OCI-LY3 (cell line): ENCODE results near the gene RPL41.

ENCODE experiments used
- H2AFZ ChIP-seq: fragments of 200-600, 300-600 bp; shearing (Covaris generic); 2 replicates; pipeline ENCODE4 v1.6.0; 2014; ENCODE audit warnings: antibody characterized with exemption, low read depth, low read length
- H3K27ac ChIP-seq: fragments of 200-600, 300-600 bp; sonication (generic); 2 replicates; pipeline ENCODE4 v1.5.1; 2014; ENCODE audit warnings: mild to moderate bottlenecking, low read length, moderate library complexity, mixed read lengths
- H3K27me3 ChIP-seq: fragments of 200-600, 300-600 bp; sonication (generic); 2 replicates; pipeline ENCODE4 v1.6.1; 2014; ENCODE audit warnings: low read depth, low read length, mixed read lengths
- H3K36me3 ChIP-seq: fragments of 200-600, 300-600 bp; sonication (generic); replicated peaks from 2 replicates; pipeline ENCODE3; 2014; ENCODE audit warnings: low read depth, low read length, mixed read lengths
- H3K4me1 ChIP-seq: fragments of 300-600, 200-600 bp; sonication (generic); 2 replicates; pipeline ENCODE4 v1.6.1; 2014; ENCODE audit warnings: low read length, mixed read lengths
- H3K4me2 ChIP-seq: fragments of 200-600, 300-600 bp; sonication (generic); 2 replicates; pipeline ENCODE4 v1.6.1; 2014; ENCODE audit warnings: low read length, mixed read lengths
- H3K4me3 ChIP-seq: fragments of 300-600, 200-600 bp; sonication (generic); 2 replicates; pipeline ENCODE4 v1.5.1; 2014; ENCODE audit warnings: antibody characterized with exemption, mild to moderate bottlenecking, low read length, moderate library complexity
- H3K79me2 ChIP-seq: fragments of 300-600, 200-600 bp; shearing (Covaris generic); 2 replicates; pipeline ENCODE4 v1.6.1; 2014; ENCODE audit warnings: mild to moderate bottlenecking, low read length, mixed read lengths
- H3K9ac ChIP-seq: fragments of 300-600, 200-600 bp; shearing (Covaris generic); 2 replicates; pipeline ENCODE4 v1.6.0; 2014; ENCODE audit warnings: mild to moderate bottlenecking, low read length, moderate library complexity
- H3K9me3 ChIP-seq: fragments of 200-600, 300-600 bp; shearing (Covaris generic); 2 replicates; pipeline ENCODE4 v1.6.1; 2014; ENCODE audit warnings: low read length, mixed read lengths; ENCODE audit not compliant: insufficient read depth
- H4K20me1 ChIP-seq: fragments of 200-600, 300-600 bp; sonication (generic); 2 replicates; pipeline ENCODE4 v1.6.1; 2016; ENCODE audit warnings: low read length, mixed read lengths; ENCODE audit not compliant: insufficient read depth
- EZH2phosphoT487 ChIP-seq: fragments of 200-600 bp; shearing (Covaris generic); IDR thresholded peaks from 2 replicates; pipeline ENCODE4 v1.6.1; 2018; ENCODE audit warnings: antibody characterized with exemption, mixed run types, low read depth
- TF ChIP-seq, protein P1 (sequence below): fragments of 200-600, 300-600 bp; sonication (generic); IDR thresholded peaks from 2 replicates; pipeline ENCODE4 v1.5.1; 2014; ENCODE audit warnings: antibody characterized with exemption, low read length, low read depth

The RPL41 gene

GRCh38 chr12:56102683-56103065, 13.8 kb upstream of the RPL41 start:
- no peak overlapping the region for H3K9ac ChIP-seq
- no peak overlapping the region for H3K27ac ChIP-seq
- H3K4me1 ChIP-seq: peaks cover 19% of the 10 kb centered on the region
- TF ChIP-seq, protein P1, sequence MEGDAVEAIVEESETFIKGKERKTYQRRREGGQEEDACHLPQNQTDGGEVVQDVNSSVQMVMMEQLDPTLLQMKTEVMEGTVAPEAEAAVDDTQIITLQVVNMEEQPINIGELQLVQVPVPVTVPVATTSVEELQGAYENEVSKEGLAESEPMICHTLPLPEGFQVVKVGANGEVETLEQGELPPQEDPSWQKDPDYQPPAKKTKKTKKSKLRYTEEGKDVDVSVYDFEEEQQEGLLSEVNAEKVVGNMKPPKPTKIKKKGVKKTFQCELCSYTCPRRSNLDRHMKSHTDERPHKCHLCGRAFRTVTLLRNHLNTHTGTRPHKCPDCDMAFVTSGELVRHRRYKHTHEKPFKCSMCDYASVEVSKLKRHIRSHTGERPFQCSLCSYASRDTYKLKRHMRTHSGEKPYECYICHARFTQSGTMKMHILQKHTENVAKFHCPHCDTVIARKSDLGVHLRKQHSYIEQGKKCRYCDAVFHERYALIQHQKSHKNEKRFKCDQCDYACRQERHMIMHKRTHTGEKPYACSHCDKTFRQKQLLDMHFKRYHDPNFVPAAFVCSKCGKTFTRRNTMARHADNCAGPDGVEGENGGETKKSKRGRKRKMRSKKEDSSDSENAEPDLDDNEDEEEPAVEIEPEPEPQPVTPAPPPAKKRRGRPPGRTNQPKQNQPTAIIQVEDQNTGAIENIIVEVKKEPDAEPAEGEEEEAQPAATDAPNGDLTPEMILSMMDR: no peak
- TF ChIP-seq EZH2phosphoT487: no peak
- H4K20me1 ChIP-seq: peaks cover 12% of the 10 kb centered on the region
- H3K36me3 ChIP-seq: peaks cover 23% of the 10 kb centered on the region
- H2AFZ ChIP-seq: no peak overlapping the region
- no peaks in the 10 kb centered on the region for H3K9me3 ChIP-seq
- H3K79me2 ChIP-seq: peaks cover 45% of the 10 kb centered on the region
- H3K4me3 ChIP-seq: no peak overlapping the region
- peaks cover 2% of the 10 kb centered on the region; the same call in 1 of the 2 replicates for H3K27me3 ChIP-seq
- peak overlapping the region; percentile 88; the same call in 1 of the 2 replicates for H3K4me2 ChIP-seq

- peak overlapping the region; percentile 84 for H3K4me3 ChIP-seq
- peak overlapping the region; percentile 88 for H3K4me2 ChIP-seq
- peaks cover 12% of the 10 kb centered on the region for H4K20me1 ChIP-seq
- H2AFZ ChIP-seq: no peak overlapping the region
- no peaks in the 10 kb centered on the region for H3K27me3 ChIP-seq
- peaks cover 50% of the 10 kb centered on the region for H3K79me2 ChIP-seq
- H3K36me3 ChIP-seq: peaks cover 27% of the 10 kb centered on the region
- H3K4me1 ChIP-seq: peaks cover 19% of the 10 kb centered on the region
- H3K9me3 ChIP-seq: no peaks in the 10 kb centered on the region
- TF ChIP-seq, protein P1: no peak
- no peak for TF ChIP-seq EZH2phosphoT487
- H3K27ac ChIP-seq: peak overlapping the region; percentile 71; the same call in 1 of the 2 replicates
- peak overlapping the region; percentile 94 for H3K9ac ChIP-seq
Observed at GRCh38 chr12:56103066-56103711, 13.2 kb upstream of the RPL41 start.

DNA sequence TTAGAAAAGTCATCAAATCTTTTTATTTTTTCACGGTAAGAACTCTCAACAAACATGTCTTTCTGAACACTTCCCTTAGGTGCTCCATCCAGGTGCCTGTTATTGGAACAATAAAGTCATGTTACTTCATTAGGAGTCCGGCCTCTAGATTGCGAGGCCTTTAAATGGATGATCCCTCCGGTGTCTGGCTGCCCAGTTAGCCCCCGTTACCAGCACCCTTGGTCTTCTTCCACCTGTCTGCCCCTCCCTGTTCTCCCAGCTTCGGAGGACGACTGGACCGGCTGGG, 12.7 kb upstream of the RPL41 start:
- TF ChIP-seq EZH2phosphoT487: no peak
- TF ChIP-seq, protein P1: no peak
- peak overlapping the region; percentile 71 for H3K27ac ChIP-seq
- peaks cover 32% of the 10 kb centered on the region for H3K36me3 ChIP-seq
- peaks cover 19% of the 10 kb centered on the region for H3K4me1 ChIP-seq
- H3K79me2 ChIP-seq: peaks cover 53% of the 10 kb centered on the region
- no peaks in the 10 kb centered on the region for H3K9me3 ChIP-seq
- H3K4me2 ChIP-seq: peak overlapping the region; percentile 88
- H2AFZ ChIP-seq: peak overlapping the region; percentile 36
- H3K4me3 ChIP-seq: peak overlapping the region; percentile 84
- H4K20me1 ChIP-seq: peaks cover 12% of the 10 kb centered on the region
- peak overlapping the region; percentile 94 for H3K9ac ChIP-seq
- no peaks in the 10 kb centered on the region for H3K27me3 ChIP-seq

GRCh38 chr12:56104109-56104814, 12.2 kb upstream of the RPL41 start, which contains the start of gene PA2G4:
Gene PA2G4, plus strand, starts transcription at chr12:56104559. Its CDS starts 179 bp downstream, at chr12:56104738.
- Histone ChIP-seq H4K20me1 (peaks cover 12% of the 10 kb centered on the region), H3K4me2 (peak within 1 kb of the TSS; percentile 100), H3K9ac (peak within 1 kb of the TSS; percentile 94), H3K27ac (peak within 1 kb of the TSS; percentile 71), H3K4me1 (peaks cover 19% of the 10 kb centered on the region), H3K4me3 (peak within 1 kb of the TSS; percentile 84), H3K9me3 (no peaks in the 10 kb centered on the region), H3K27me3 (no peaks in the 10 kb centered on the region), H2AFZ (peak within 1 kb of the TSS; percentile 44), H3K79me2 (peaks cover 53% of the 10 kb centered on the region), H3K36me3 (peaks cover 34% of the 10 kb centered on the region)
- TF ChIP-seq EZH2phosphoT487: no peak
- TF ChIP-seq, protein P1: no peak
